NCI-H128 (cell line): ENCODE measurements around the gene TVP23A.
"Not testable (repeated sequence)": the region's sequence is repeated elsewhere in the genome, so short reads cannot be mapped to it uniquely, and the experiment has no call there.

Experiments
- DNase-seq: peaks from one replicate; lab custom pipeline; 2025; ENCODE audit not compliant: unreplicated experiment; lab: John Stamatoyannopoulos, UW

The TVP23A gene

GRCh38 chr16:10836174-10836853 lies 17.7 kb upstream of the TVP23A start:
- no peak for DNase-seq

GRCh38 chr16:10835281-10835931 lies 16.8 kb upstream of the TVP23A start:
- DNase-seq: no peak

GRCh38 chr16:10834766-10835165 lies 16.2 kb upstream of the TVP23A start:
- DNase-seq: no peak

GRCh38 chr16:10834130-10834529 lies 15.5 kb upstream of the TVP23A start:
- DNase-seq: no peak

- DNase-seq: no peak
These were observed 14.7 kb upstream of the TVP23A start for GRCh38 chr16:10833271-10833670.

- no peak for DNase-seq
These were observed 13.6 kb upstream of the TVP23A start for GRCh38 chr16:10831894-10832886.

- DNase-seq: not testable (repeated sequence)
These were observed 11.6 kb upstream of the TVP23A start for GRCh38 chr16:10830240-10830639.

GRCh38 chr16:10829390-10830098 lies 10.9 kb upstream of the TVP23A start:
- not testable (repeated sequence) for DNase-seq

- DNase-seq: no peak
These were observed 10.3 kb upstream of the TVP23A start for GRCh38 chr16:10828851-10829366.

- no peak for DNase-seq
These were observed 9.2 kb upstream of the TVP23A start for GRCh38 chr16:10827691-10828341.

- DNase-seq: no peak
These were observed 5.7 kb upstream of the TVP23A start for GRCh38 chr16:10824111-10824893.

GRCh38 chr16:10822702-10823101 lies 4.1 kb upstream of the TVP23A start:
- DNase-seq: no peak

- no peak for DNase-seq
These were observed 2.0 kb upstream of the TVP23A start for GRCh38 chr16:10820546-10820945.

GRCh38 chr16:10817514-10817913 lies 1.1 kb downstream of the TVP23A start:
- no peak for DNase-seq

GRCh38 chr16:10813099-10813455 lies 5.5 kb downstream of the TVP23A start:
- no peak for DNase-seq

- no peak for DNase-seq
These were observed 6.1 kb downstream of the TVP23A start for GRCh38 chr16:10812312-10813098.

- DNase-seq: no peak
These were observed 8.9 kb downstream of the TVP23A start for GRCh38 chr16:10809706-10810105.

GRCh38 chr16:10808850-10809249 lies 9.7 kb downstream of the TVP23A start:
- DNase-seq: no peak

- no peak for DNase-seq
These were observed 10.4 kb downstream of the TVP23A start for GRCh38 chr16:10808218-10808617.
